H1 (cell line): ENCODE results near the gene NHS. TPM values are rescaled to one million over a fixed set of nuclear protein-coding genes. Genes with fewer than 3 reads are reported as not detected.

Experiments used
- CHD2 ChIP-seq: IDR thresholded peaks from 2 replicates; pipeline ENCODE4 v1.6.1; 2012; ENCODE audit warnings: low read length, improper control_type of control experiment
- EP300 ChIP-seq, 2 experiments: IDR thresholded peaks; 1 replicate in 1 of 2; 2 replicates in 1 of 2; pipeline ENCODE4 v1.6.1; 2011 to 2012; ENCODE audit warnings: low read depth in 2 of 2, low read length in 2 of 2, mild to moderate bottlenecking in 2 of 2, borderline replicate concordance in 1 of 2, inconsistent platforms in 1 of 2, moderate library complexity in 1 of 2
- RNF2 ChIP-seq: fragments of 200-900, 300-1000 bp; sonication (generic); IDR thresholded peaks from 2 replicates; pipeline ENCODE4 v1.7.1; 2016; ENCODE audit warnings: borderline replicate concordance, low read depth, mild to moderate bottlenecking, antibody characterized with exemption, low read length; ENCODE audit not compliant: poor library complexity, severe bottlenecking; ENCODE audit errors: missing control alignments
- SRF ChIP-seq: IDR thresholded peaks from 2 replicates; pipeline ENCODE4 v1.6.1; 2011; ENCODE audit warnings: mild to moderate bottlenecking, low read depth, low read length, moderate library complexity
- USF2 ChIP-seq: IDR thresholded peaks from 2 replicates; pipeline ENCODE4 v1.6.1; 2011; ENCODE audit warnings: low read length, improper control_type of control experiment
- polyA plus RNA-seq, 7 experiments: library from polyadenylated mRNA; depleted of rRNA in 3 of 7; stranded (reverse) in 5 of 7; unstranded in 2 of 7; fragments of >200 nt in 5 of 7; fragments of 200-250 nt in 2 of 7; gene quantifications; 1 replicate in 5 of 7; 2 replicates in 1 of 7; 4 replicates in 1 of 7; pipeline versions ENCODE4 v1.2.1 to v1.2.3, GENCODE V29; 2011 to 2013; ENCODE audit warnings: missing spikeins in 2 of 7, mixed read lengths in 2 of 7
- total RNA-seq: library from RNA; stranded (reverse); fragmentation: NEBNext Ultra II Directional; extraction: Animal tissue kit (Norgen Biotek cat#: 25700); gene quantifications from 2 replicates; pipeline ENCODE4 v1.2.1, GENCODE V29; 2021
- TF ChIP-seq, protein P1 (sequence below), 3 experiments: IDR thresholded peaks; 1 replicate in 2 of 3; 2 replicates in 1 of 3; pipeline versions ENCODE4 v1.5.1 to v1.6.1; 2011; ENCODE audit warnings: low read length in 3 of 3, mild to moderate bottlenecking in 3 of 3, inconsistent platforms in 2 of 3, low read depth in 1 of 3, moderate library complexity in 1 of 3; ENCODE audit not compliant: insufficient read depth in 1 of 3; ENCODE audit errors: control extremely low read depth in 1 of 3

Gene NHS
- total and polyA plus RNA-seq, 2 of the 8 experiments (the other 6 are each of a cell fraction or from before 2014, with no cell fraction given): 2.2 to 6.7 TPM

- TF ChIP-seq, protein P1, sequence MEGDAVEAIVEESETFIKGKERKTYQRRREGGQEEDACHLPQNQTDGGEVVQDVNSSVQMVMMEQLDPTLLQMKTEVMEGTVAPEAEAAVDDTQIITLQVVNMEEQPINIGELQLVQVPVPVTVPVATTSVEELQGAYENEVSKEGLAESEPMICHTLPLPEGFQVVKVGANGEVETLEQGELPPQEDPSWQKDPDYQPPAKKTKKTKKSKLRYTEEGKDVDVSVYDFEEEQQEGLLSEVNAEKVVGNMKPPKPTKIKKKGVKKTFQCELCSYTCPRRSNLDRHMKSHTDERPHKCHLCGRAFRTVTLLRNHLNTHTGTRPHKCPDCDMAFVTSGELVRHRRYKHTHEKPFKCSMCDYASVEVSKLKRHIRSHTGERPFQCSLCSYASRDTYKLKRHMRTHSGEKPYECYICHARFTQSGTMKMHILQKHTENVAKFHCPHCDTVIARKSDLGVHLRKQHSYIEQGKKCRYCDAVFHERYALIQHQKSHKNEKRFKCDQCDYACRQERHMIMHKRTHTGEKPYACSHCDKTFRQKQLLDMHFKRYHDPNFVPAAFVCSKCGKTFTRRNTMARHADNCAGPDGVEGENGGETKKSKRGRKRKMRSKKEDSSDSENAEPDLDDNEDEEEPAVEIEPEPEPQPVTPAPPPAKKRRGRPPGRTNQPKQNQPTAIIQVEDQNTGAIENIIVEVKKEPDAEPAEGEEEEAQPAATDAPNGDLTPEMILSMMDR (IDR thresholded peaks at IDR 0.05; ENCODE audit: control extremely low read depth in 1 of 3, insufficient read depth in 1 of 3, low read depth in 1 of 3, low read length in 3 of 3): peak; percentile 18 to 44 (median 35)
- TF ChIP-seq CHD2 (no peak), SRF (no peak), USF2 (no peak), RNF2 (no peak), EP300 (IDR thresholded peaks at IDR 0.05; ENCODE audit: borderline replicate concordance in 1 of 2, low read depth in 2 of 2, low read length in 2 of 2) (no peak)
These were observed 156.5 kb downstream of the NHS start (continued) for GRCh38 chrX:17531500-17531899.
